WTC11 (cell line): ENCODE data around the gene TRPM2. TPM values are rescaled to one million over a fixed set of nuclear protein-coding genes. Genes with fewer than 3 reads are reported as not detected.

ENCODE experiments used
- ATAC-seq: fragments of 200-7000 bp; cut with Tn5 transposase; 2 replicates; pipeline ENCODE4 v1.10.0; 2021; ENCODE audit warnings: mild to moderate bottlenecking, moderate library complexity
- CTCF ChIA-PET: fragments of 300-600 bp; sonication (Branson Sonifier 250); formaldehyde crosslinking; loops from one replicate; lab custom pipeline; 2021; ENCODE audit warnings: antibody characterized with exemption; lab: Charles Lee
- POLR2A ChIA-PET: fragments of 350-600 bp; sonication (Branson Sonifier 250); formaldehyde crosslinking; loops from one replicate; lab custom pipeline; 2021; ENCODE audit warnings: antibody characterized with exemption; lab: Charles Lee
- DNase-seq: peaks from one replicate; pipeline ENCODE4 v3.0.0; 2021; ENCODE audit warnings: low spot score
- H3K27ac Mint-ChIP-seq: 2 replicates; pipeline ENCODE4 v1.8.0; 2021; ENCODE audit warnings: mixed read lengths
- H3K27me3 Mint-ChIP-seq: 2 replicates; pipeline ENCODE4 v1.8.0; 2021; ENCODE audit warnings: low read depth, mild to moderate bottlenecking, moderate library complexity, mixed read lengths
- H3K36me3 Mint-ChIP-seq: 2 replicates; pipeline ENCODE4 v1.8.0; 2021; ENCODE audit warnings: mixed read lengths
- H3K4me1 Mint-ChIP-seq: 2 replicates; pipeline ENCODE4 v1.8.0; 2022; ENCODE audit warnings: mixed read lengths
- H3K4me3 Mint-ChIP-seq: 2 replicates; pipeline ENCODE4 v1.8.0; 2021; ENCODE audit warnings: mild to moderate bottlenecking, moderate library complexity, mixed read lengths
- H3K9me3 Mint-ChIP-seq: 2 replicates; pipeline ENCODE4 v1.8.0; 2021; ENCODE audit warnings: mixed read lengths
- ATF6 ChIP-seq: sonication (generic); formaldehyde crosslinking; IDR thresholded peaks from 2 replicates; pipeline ENCODE4 v1.8.1; 2023; ENCODE audit warnings: mild to moderate bottlenecking, missing genetic modification reagents
- E2F4 ChIP-seq: sonication (generic); formaldehyde crosslinking; IDR thresholded peaks from 2 replicates; pipeline ENCODE4 v1.8.1; 2022; ENCODE audit warnings: low read depth, mild to moderate bottlenecking, moderate library complexity, missing genetic modification reagents, borderline replicate concordance
- ERG ChIP-seq: fragments of 250-450 bp; sonication (Bioruptor Pico); IDR thresholded peaks from 2 replicates; pipeline ENCODE4 v1.8.0; 2021; ENCODE audit warnings: mild to moderate bottlenecking
- HMGXB4 ChIP-seq: sonication (generic); formaldehyde crosslinking; IDR thresholded peaks from 2 replicates; pipeline ENCODE4 v1.8.1; 2023; ENCODE audit warnings: mild to moderate bottlenecking, moderate library complexity, missing genetic modification reagents
- SMAD4 ChIP-seq: sonication (generic); formaldehyde crosslinking; IDR thresholded peaks from 2 replicates; pipeline ENCODE4 v1.8.0; 2022; ENCODE audit warnings: mild to moderate bottlenecking, missing genetic modification reagents
- TCF7 ChIP-seq: sonication (generic); formaldehyde crosslinking; IDR thresholded peaks from 2 replicates; pipeline ENCODE4 v1.8.0; 2022; ENCODE audit warnings: mild to moderate bottlenecking, low read depth, missing genetic modification reagents, moderate library complexity
- USF1 ChIP-seq: sonication (generic); formaldehyde crosslinking; IDR thresholded peaks from 2 replicates; pipeline ENCODE4 v1.8.0; 2022; ENCODE audit warnings: mild to moderate bottlenecking, missing genetic modification reagents
- ZBTB43 ChIP-seq: sonication (generic); formaldehyde crosslinking; IDR thresholded peaks from 2 replicates; pipeline ENCODE4 v1.8.1; 2023; ENCODE audit warnings: mild to moderate bottlenecking, missing genetic modification reagents
- ZNF512 ChIP-seq: sonication (generic); formaldehyde crosslinking; IDR thresholded peaks from 2 replicates; pipeline ENCODE4 v1.8.1; 2022; ENCODE audit warnings: missing genetic modification reagents, borderline replicate concordance
- ZNF532 ChIP-seq: fragments of 250-450 bp; sonication (Bioruptor Pico); IDR thresholded peaks from 2 replicates; pipeline ENCODE4 v1.9.0; 2021; ENCODE audit warnings: mild to moderate bottlenecking, borderline replicate concordance
- total RNA-seq: library from RNA; stranded (reverse); gene quantifications from 3 replicates; pipeline ENCODE4 v1.2.3, GENCODE V29; 2021

The TRPM2 gene
- total RNA-seq, 1 experiment from 2014 or later: 0.92 TPM

- TF ChIP-seq USF1 (CRISPR knock-in tag): no peak
- TF ChIP-seq ERG (CRISPR knock-in tag): no peak
- no peak for TF ChIP-seq TCF7 (CRISPR knock-in tag)
- no peak for TF ChIP-seq E2F4
- no peak for TF ChIP-seq HMGXB4 (CRISPR knock-in tag)
- no peak for TF ChIP-seq ATF6
- no peak for TF ChIP-seq ZNF532 (CRISPR knock-in tag)
Observed at GRCh38 chr21:44378646-44379514, 25.5 kb downstream of the TRPM2 start (continued).

GRCh38 chr21:44379515-44379848 is 26.1 kb downstream of the TRPM2 start:
- Mint-ChIP-seq H3K36me3 (peaks cover 14% of the 10 kb centered on the region), H3K27me3 (peaks cover 10% of the 10 kb centered on the region; the same call in 1 of the 2 replicates), H3K9me3 (peaks cover 27% of the 10 kb centered on the region), H3K27ac (no peak overlapping the region), H3K4me3 (no peak overlapping the region), H3K4me1 (peaks cover 17% of the 10 kb centered on the region)
- no peak for TF ChIP-seq ZBTB43 (CRISPR knock-in tag)
- no peak for TF ChIP-seq SMAD4 (CRISPR knock-in tag)
- TF ChIP-seq E2F4: no peak
- TF ChIP-seq ZNF512 (CRISPR knock-in tag): no peak
- no peak for TF ChIP-seq TCF7 (CRISPR knock-in tag)
- DNase-seq: no peak
- no peak for ATAC-seq
- ChIA-PET CTCF (no interaction called here), POLR2A (no interaction called here)
